DND-41 (cell line): ENCODE measurements around the gene FNDC11.

Experiments used
- ATAC-seq: fragments of 200-7000 bp; cut with Tn5 transposase; 3 replicates; pipeline ENCODE4 v1.9.1; 2021; ENCODE audit warnings: low read depth; ENCODE audit not compliant: insufficient read depth
- DNase-seq: peaks from one replicate; pipeline ENCODE4 v3.0.0-alpha.2; 2020
- H2AFZ ChIP-seq: 2 replicates; pipeline ENCODE4 v1.6.0; 2012; ENCODE audit warnings: low read depth, low read length
- H3K27ac ChIP-seq: 2 replicates; pipeline ENCODE4 v1.5.1; 2012; ENCODE audit warnings: low read length, inconsistent platforms
- H3K27me3 ChIP-seq: fragments of 200-600 bp; sonication (generic); 2 replicates; pipeline ENCODE4 v1.6.0; 2012; ENCODE audit warnings: low read length, mild to moderate bottlenecking, inconsistent platforms; ENCODE audit not compliant: insufficient read depth, poor library complexity
- H3K36me3 ChIP-seq: 2 replicates; pipeline ENCODE4 v1.5.1; 2012; ENCODE audit warnings: low read length, inconsistent platforms; ENCODE audit not compliant: insufficient read depth
- H3K4me1 ChIP-seq: 2 replicates; pipeline ENCODE4 v1.5.1; 2012; ENCODE audit warnings: mild to moderate bottlenecking, low read length; ENCODE audit not compliant: insufficient read depth
- H3K4me2 ChIP-seq: 2 replicates; pipeline ENCODE4 v1.6.0; 2012; ENCODE audit warnings: mild to moderate bottlenecking, moderate library complexity, low read length, inconsistent platforms; ENCODE audit not compliant: insufficient read depth
- H3K4me3 ChIP-seq, 2 experiments: fragments of 200-600 bp in 1 of 2; shearing (Covaris generic) in 1 of 2; 2 replicates each; pipeline ENCODE4 v1.5.1; 2012 to 2016; ENCODE audit warnings: inconsistent platforms in 2 of 2, low read length in 2 of 2, mild to moderate bottlenecking in 2 of 2, low read depth in 1 of 2, moderate library complexity in 1 of 2
- H3K79me2 ChIP-seq: 2 replicates; pipeline ENCODE4 v1.6.0; 2012; ENCODE audit warnings: low read length, inconsistent platforms; ENCODE audit not compliant: insufficient read depth
- H3K9ac ChIP-seq: 2 replicates; pipeline ENCODE4 v1.6.0; 2012; ENCODE audit warnings: low read depth, mild to moderate bottlenecking, inconsistent platforms, low read length, moderate library complexity
- H3K9me3 ChIP-seq: 2 replicates; pipeline ENCODE4 v1.5.1; 2012; ENCODE audit warnings: low read length, moderate library complexity, mild to moderate bottlenecking, inconsistent platforms; ENCODE audit not compliant: insufficient read depth, severe bottlenecking
- H4K20me1 ChIP-seq: 2 replicates; pipeline ENCODE4 v1.6.0; 2012; ENCODE audit warnings: low read length; ENCODE audit not compliant: insufficient read depth
- EZH2 ChIP-seq: IDR thresholded peaks from 3 replicates; pipeline ENCODE4 v1.6.1; 2012; ENCODE audit warnings: borderline replicate concordance, low read depth, mild to moderate bottlenecking, moderate library complexity, low read length, inconsistent platforms; ENCODE audit not compliant: severe bottlenecking
- TF ChIP-seq, protein P1 (sequence below): IDR thresholded peaks from 2 replicates; pipeline ENCODE4 v1.5.1; 2012; ENCODE audit warnings: borderline replicate concordance, low read length, moderate library complexity, mild to moderate bottlenecking; ENCODE audit not compliant: poor library complexity, severe bottlenecking; ENCODE audit errors: extremely low read depth

FNDC11 gene

DNA sequence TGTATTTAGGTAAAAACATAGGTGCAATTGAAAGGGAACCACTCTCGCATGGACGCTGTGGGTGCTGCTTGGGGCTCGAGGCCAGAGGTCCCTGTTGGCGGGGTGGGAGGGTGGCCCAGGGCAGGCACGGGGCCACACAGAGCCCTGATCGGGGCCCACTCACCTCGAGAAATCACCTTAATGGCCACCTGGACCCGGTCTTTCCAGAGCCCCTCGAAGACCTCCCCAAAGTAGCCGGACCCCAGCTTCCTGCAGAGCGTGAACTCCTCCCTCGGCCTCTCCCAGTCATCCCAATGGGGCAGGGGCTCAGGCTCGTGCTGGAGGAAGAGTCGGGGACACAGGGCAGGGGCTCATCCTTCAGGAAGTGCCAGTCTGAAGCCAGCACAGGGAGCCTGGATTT, 20.6 kb upstream of the FNDC11 start:
- Histone ChIP-seq H3K9ac (no peak overlapping the region), H3K27me3 (no peaks in the 10 kb centered on the region), H3K4me2 (no peak overlapping the region), H3K27ac (no peak overlapping the region), H3K79me2 (no peaks in the 10 kb centered on the region), H2AFZ (no peak overlapping the region), H3K9me3 (no peaks in the 10 kb centered on the region), H3K36me3 (no peaks in the 10 kb centered on the region), H3K4me3 (no peak overlapping the region), H4K20me1 (peaks cover 20% of the 10 kb centered on the region), H3K4me1 (peaks cover 16% of the 10 kb centered on the region)
- TF ChIP-seq EZH2: no peak
- TF ChIP-seq, protein P1, sequence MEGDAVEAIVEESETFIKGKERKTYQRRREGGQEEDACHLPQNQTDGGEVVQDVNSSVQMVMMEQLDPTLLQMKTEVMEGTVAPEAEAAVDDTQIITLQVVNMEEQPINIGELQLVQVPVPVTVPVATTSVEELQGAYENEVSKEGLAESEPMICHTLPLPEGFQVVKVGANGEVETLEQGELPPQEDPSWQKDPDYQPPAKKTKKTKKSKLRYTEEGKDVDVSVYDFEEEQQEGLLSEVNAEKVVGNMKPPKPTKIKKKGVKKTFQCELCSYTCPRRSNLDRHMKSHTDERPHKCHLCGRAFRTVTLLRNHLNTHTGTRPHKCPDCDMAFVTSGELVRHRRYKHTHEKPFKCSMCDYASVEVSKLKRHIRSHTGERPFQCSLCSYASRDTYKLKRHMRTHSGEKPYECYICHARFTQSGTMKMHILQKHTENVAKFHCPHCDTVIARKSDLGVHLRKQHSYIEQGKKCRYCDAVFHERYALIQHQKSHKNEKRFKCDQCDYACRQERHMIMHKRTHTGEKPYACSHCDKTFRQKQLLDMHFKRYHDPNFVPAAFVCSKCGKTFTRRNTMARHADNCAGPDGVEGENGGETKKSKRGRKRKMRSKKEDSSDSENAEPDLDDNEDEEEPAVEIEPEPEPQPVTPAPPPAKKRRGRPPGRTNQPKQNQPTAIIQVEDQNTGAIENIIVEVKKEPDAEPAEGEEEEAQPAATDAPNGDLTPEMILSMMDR: no peak
- ATAC-seq (no peak), DNase-seq (no peak)

DNA sequence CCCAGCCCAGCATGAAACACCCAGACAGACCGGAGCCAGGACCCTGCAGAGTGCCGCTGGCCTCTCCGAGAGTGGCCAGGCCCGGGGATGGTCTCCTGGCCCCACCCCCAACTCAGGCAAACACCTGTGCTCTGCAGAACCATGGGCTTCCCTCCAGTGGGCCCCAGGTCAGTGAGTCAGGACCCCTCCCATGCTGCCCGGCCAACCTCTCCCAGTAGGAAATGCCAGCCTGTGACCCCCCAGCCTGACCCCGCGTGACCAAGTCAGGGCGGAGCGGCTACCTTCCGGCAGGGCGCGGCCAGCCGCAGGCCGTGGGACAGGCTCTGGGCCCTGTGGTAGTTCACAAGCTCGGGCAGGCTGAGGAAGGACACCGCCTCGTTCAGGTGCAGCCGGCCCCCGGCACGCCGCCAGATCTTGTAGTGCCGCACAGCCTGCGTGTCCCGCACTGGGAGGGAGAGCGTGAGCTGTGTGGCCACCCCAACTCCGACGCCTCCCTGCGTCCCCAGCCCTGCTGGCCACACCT, 20.0 kb upstream of the FNDC11 start:
- peaks cover 18% of the 10 kb centered on the region for H4K20me1 ChIP-seq
- peaks cover 21% of the 10 kb centered on the region for H3K4me1 ChIP-seq
- no peak overlapping the region for H3K4me3 ChIP-seq
- ATAC-seq (no peak), DNase-seq (no peak)
- no peak overlapping the region for H3K4me2 ChIP-seq
- no peak for TF ChIP-seq EZH2
- TF ChIP-seq, protein P1: no peak
- H2AFZ ChIP-seq: no peak overlapping the region
- H3K36me3 ChIP-seq: no peaks in the 10 kb centered on the region
- no peaks in the 10 kb centered on the region for H3K9me3 ChIP-seq
- H3K79me2 ChIP-seq: no peaks in the 10 kb centered on the region
- no peak overlapping the region for H3K9ac ChIP-seq
- no peak overlapping the region for H3K27ac ChIP-seq
- no peaks in the 10 kb centered on the region for H3K27me3 ChIP-seq

DNA sequence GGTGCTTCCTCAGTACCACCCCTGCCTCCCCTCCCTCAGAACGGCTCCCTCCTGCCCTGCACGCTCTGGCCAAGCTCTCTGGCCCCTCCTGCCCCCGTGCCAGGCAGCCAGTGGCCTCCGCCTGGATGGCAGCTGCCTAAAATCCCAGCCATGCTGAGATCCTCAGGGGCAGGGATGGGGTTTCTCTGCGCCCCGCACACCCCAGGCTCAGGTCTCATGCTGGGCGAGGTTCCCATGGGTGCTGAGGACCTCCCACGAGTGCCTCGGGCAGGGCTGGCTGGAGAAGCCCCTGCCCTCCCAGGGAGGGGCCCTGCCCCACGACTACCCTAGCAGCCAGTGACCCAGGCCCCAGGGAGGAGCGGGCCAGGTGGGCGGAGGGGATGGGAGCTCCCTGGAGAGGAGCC, 19.5 kb upstream of the FNDC11 start:
- ATAC-seq (no peak), DNase-seq (no peak)
- Histone ChIP-seq H3K36me3 (no peaks in the 10 kb centered on the region), H3K4me3 (no peak overlapping the region), H3K4me1 (peaks cover 21% of the 10 kb centered on the region), H3K27me3 (no peaks in the 10 kb centered on the region), H3K4me2 (no peak overlapping the region), H3K9me3 (no peaks in the 10 kb centered on the region), H3K9ac (no peak overlapping the region), H4K20me1 (peaks cover 13% of the 10 kb centered on the region), H2AFZ (no peak overlapping the region), H3K79me2 (no peaks in the 10 kb centered on the region), H3K27ac (no peak overlapping the region)
- no peak for TF ChIP-seq EZH2
- TF ChIP-seq, protein P1: no peak
